HG03354 (cell line): ENCODE measurements around the gene DRC3.

Experiments
- ATAC-seq: cut with Tn5 transposase; IDR thresholded peaks from one replicate; pipeline ENCODE4 v1.9.1; 2021; ENCODE audit warnings: mild to moderate bottlenecking; ENCODE audit not compliant: unreplicated experiment, poor library complexity, severe bottlenecking

The DRC3 gene

GRCh38 chr17:18039535-18040260, 67.0 kb downstream of the DRC3 start:
- ATAC-seq, result peak; percentile 26

GRCh38 chr17:18040261-18040858, 67.7 kb downstream of the DRC3 start:
- no peak for ATAC-seq

- ATAC-seq, result no peak
Observed at GRCh38 chr17:18041776-18042175, 69.1 kb downstream of the DRC3 start.

GRCh38 chr17:18042983-18043382, 70.3 kb downstream of the DRC3 start:
- no peak for ATAC-seq

GRCh38 chr17:18043491-18043890, 70.8 kb downstream of the DRC3 start:
- ATAC-seq, result no peak

- no peak for ATAC-seq
Observed at GRCh38 chr17:18044609-18045008, 71.9 kb downstream of the DRC3 start.

GRCh38 chr17:18045691-18046350, 73.2 kb downstream of the DRC3 start:
- no peak for ATAC-seq

- ATAC-seq, result no peak
Observed at GRCh38 chr17:18055597-18055996, 82.9 kb downstream of the DRC3 start.

- no peak for ATAC-seq
Observed at GRCh38 chr17:18056214-18056613, 83.6 kb downstream of the DRC3 start.

- ATAC-seq, result no peak
Observed at GRCh38 chr17:18059283-18059682, 86.6 kb downstream of the DRC3 start.

- no peak for ATAC-seq
Observed at GRCh38 chr17:18064053-18064452, 91.4 kb downstream of the DRC3 start.

GRCh38 chr17:18065546-18065945, 92.9 kb downstream of the DRC3 start:
- ATAC-seq, result no peak
